Glutamatergic neuron (in vitro differentiated cells): ENCODE measurements around the gene SLC3A2. TPM values are rescaled to one million over a fixed set of nuclear protein-coding genes. Genes with fewer than 3 reads are reported as not detected.

Experiments
- DNase-seq: peaks from one replicate; pipeline ENCODE4 v3.0.0; 2022
- H3K27ac Mint-ChIP-seq: one replicate; pipeline ENCODE4 v1.8.0; 2020; ENCODE audit warnings: mild to moderate bottlenecking, mixed read lengths, inconsistent platforms; ENCODE audit not compliant: unreplicated experiment
- H3K27me3 Mint-ChIP-seq: one replicate; pipeline ENCODE4 v1.8.0; 2020; ENCODE audit warnings: mild to moderate bottlenecking, moderate library complexity, mixed read lengths, inconsistent platforms; ENCODE audit not compliant: unreplicated experiment
- H3K36me3 Mint-ChIP-seq: one replicate; pipeline ENCODE4 v1.8.0; 2020; ENCODE audit warnings: mild to moderate bottlenecking, mixed read lengths, inconsistent platforms; ENCODE audit not compliant: unreplicated experiment
- H3K4me1 Mint-ChIP-seq: one replicate; pipeline ENCODE4 v1.8.0; 2020; ENCODE audit warnings: mild to moderate bottlenecking, low read depth, mixed read lengths, inconsistent platforms; ENCODE audit not compliant: unreplicated experiment
- H3K4me3 Mint-ChIP-seq: one replicate; pipeline ENCODE4 v1.8.0; 2020; ENCODE audit warnings: mild to moderate bottlenecking, mixed read lengths, inconsistent platforms; ENCODE audit not compliant: unreplicated experiment
- H3K9me3 Mint-ChIP-seq: one replicate; pipeline ENCODE4 v1.8.0; 2020; ENCODE audit warnings: mild to moderate bottlenecking, moderate library complexity, mixed read lengths, inconsistent platforms; ENCODE audit not compliant: unreplicated experiment
- total RNA-seq: library from RNA; stranded (reverse); fragmentation: NEBNext Ultra II Directional; extraction: Animal tissue kit (Norgen Biotek cat#: 25700); gene quantifications from one replicate; pipeline ENCODE4 v1.2.1, GENCODE V29; 2021; ENCODE audit not compliant: unreplicated experiment
- TF ChIP-seq, protein P1 (sequence below): fragments of 200-600 bp; sonication (generic); IDR thresholded peaks from one replicate; pipeline ENCODE4 v1.5.0; 2021; ENCODE audit not compliant: partially characterized antibody, unreplicated experiment

Gene SLC3A2
- total RNA-seq, 1 donor from 2014 or later: 221 TPM

- peaks cover 3% of the 10 kb centered on the region for H3K36me3 Mint-ChIP-seq
- peaks cover 13% of the 10 kb centered on the region for H3K27me3 Mint-ChIP-seq
- peak overlapping the region; percentile 5 for H3K4me3 Mint-ChIP-seq
- H3K9me3 Mint-ChIP-seq: peaks cover 17% of the 10 kb centered on the region
- TF ChIP-seq, protein P1, sequence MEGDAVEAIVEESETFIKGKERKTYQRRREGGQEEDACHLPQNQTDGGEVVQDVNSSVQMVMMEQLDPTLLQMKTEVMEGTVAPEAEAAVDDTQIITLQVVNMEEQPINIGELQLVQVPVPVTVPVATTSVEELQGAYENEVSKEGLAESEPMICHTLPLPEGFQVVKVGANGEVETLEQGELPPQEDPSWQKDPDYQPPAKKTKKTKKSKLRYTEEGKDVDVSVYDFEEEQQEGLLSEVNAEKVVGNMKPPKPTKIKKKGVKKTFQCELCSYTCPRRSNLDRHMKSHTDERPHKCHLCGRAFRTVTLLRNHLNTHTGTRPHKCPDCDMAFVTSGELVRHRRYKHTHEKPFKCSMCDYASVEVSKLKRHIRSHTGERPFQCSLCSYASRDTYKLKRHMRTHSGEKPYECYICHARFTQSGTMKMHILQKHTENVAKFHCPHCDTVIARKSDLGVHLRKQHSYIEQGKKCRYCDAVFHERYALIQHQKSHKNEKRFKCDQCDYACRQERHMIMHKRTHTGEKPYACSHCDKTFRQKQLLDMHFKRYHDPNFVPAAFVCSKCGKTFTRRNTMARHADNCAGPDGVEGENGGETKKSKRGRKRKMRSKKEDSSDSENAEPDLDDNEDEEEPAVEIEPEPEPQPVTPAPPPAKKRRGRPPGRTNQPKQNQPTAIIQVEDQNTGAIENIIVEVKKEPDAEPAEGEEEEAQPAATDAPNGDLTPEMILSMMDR: no peak
- peaks cover 11% of the 10 kb centered on the region for H3K4me1 Mint-ChIP-seq
- no peak overlapping the region for H3K27ac Mint-ChIP-seq
- DNase-seq: no peak
Observed at GRCh38 chr11:62851807-62852522, 28.7 kb upstream of the SLC3A2 start.

DNA sequence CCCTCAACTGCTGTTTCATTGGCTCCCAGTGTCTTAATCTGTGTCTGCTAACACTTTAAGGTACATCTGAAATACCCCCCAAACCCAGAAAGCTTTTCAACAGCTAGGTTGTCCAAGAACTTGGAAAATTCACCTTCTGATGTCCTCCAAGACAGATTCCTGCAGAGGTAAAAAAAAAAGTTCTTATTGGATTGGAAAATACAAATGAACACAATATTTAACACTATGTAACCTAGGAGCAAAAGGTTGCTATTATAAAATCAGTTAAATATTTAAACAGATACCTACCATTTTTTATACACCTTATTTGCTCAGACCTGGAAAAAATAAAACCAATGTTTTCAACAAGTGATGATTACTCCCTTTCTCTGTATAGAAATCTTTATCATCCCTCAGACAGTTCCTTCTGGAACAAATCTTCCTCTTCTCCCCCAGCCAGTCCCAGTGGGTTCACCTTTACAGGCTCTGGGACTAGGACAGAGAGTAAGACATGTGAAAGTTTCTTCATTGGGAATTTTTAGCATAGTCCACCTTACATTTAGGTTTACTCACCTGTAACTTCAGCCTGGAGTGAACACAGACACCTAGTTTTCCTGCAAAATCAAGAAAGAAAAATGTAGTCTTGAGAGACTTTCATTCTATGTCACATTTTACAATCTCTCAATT is 28.0 kb upstream of the SLC3A2 start:
- peaks cover 12% of the 10 kb centered on the region for H3K4me1 Mint-ChIP-seq
- TF ChIP-seq, protein P1: no peak
- no peak for DNase-seq
- H3K36me3 Mint-ChIP-seq: peaks cover 3% of the 10 kb centered on the region
- H3K27me3 Mint-ChIP-seq: peaks cover 14% of the 10 kb centered on the region
- peaks cover 17% of the 10 kb centered on the region for H3K9me3 Mint-ChIP-seq
- H3K4me3 Mint-ChIP-seq: peak overlapping the region; percentile 28
- no peak overlapping the region for H3K27ac Mint-ChIP-seq

DNA sequence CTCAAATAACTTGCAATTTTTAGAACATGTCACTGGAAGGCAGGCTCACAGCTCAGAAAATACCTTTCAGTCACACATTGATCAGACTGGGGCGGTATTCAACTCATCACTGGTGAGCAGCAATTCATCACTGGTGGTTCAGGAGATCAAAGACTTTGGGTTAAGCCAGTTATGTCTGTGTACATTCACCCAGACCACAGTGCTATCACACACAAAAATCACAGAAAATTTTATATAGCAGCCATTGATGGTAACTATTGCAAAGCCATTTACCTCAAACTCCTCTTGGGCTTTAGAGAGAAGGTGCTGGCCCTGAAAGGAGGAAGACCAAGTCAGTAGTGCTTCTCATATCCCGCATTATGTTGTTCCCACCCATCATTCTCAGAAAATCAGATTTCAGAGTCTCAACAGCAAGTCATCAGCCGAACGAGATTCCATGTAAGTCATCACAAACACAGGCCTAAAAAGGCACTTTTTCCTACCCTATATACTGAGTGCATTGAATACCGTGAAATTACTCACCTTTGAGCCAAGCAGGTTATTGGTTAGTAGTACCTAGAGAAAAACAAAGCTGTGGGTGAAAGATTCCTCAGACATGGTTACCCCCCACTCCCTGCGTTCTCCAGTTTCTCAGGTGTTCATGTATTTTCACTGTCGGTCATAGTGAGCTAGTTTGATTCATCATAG is 27.3 kb upstream of the SLC3A2 start:
- Mint-ChIP-seq H3K4me1 (peaks cover 20% of the 10 kb centered on the region), H3K27me3 (peaks cover 16% of the 10 kb centered on the region), H3K27ac (peak overlapping the region; percentile 99), H3K4me3 (peak overlapping the region; percentile 94), H3K36me3 (peaks cover 3% of the 10 kb centered on the region), H3K9me3 (peaks cover 19% of the 10 kb centered on the region)
- TF ChIP-seq, protein P1: no peak
- no peak for DNase-seq

DNA sequence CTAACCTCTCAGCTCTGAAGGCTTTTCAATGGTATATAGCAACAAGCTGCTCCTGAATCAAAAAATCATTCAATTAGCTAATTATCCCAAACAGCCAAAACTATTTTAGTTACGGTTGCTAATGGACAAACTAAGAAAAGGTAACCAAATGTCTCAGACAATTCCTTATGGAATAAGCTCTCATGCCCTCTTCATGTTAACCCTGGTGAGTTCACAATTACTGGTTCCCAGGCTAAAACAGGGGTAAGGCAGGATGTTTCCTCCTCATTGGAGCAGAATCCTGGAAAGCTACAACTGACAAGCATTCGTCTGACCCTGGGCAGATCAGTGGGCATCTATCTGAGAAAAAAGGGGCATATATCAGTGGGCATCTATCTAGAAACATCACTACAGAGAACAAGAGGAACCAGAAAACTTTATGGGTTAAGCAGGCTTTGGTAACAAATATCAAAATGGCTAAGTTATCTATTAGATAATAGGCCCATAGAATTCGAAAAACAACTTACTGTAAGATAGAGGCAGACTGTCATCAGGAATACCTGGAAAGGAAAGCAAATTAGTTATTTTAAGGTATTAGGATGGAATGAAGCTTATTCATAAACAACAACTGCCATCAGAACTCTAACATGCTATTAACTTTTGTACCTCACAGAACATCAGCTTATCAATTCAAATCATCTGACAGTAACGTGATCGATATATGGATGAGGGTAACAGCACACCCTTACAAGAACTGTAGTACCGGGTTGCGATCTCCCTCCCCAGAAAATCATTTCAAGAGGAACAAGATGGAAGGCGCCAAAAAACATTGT is 26.5 kb upstream of the SLC3A2 start:
- Mint-ChIP-seq H3K27me3 (peaks cover 16% of the 10 kb centered on the region), H3K36me3 (peaks cover 3% of the 10 kb centered on the region)
- no peak for DNase-seq

More for the DNA sequence above, 26.5 kb upstream of the SLC3A2 start:
- H3K27ac Mint-ChIP-seq: peak overlapping the region; percentile 99
- TF ChIP-seq, protein P1: no peak
- H3K9me3 Mint-ChIP-seq: peaks cover 19% of the 10 kb centered on the region
- peaks cover 24% of the 10 kb centered on the region for H3K4me1 Mint-ChIP-seq
- peak overlapping the region; percentile 94 for H3K4me3 Mint-ChIP-seq
